Stimulated activated CD8-positive, alpha-beta memory T cell treated with anti-CD3 and anti-CD28 coated beads, Interleukin-12 subunit alpha, Interleukin-12 subunit beta, amount 100 ng/mL, for 24 hours (primary cell): ENCODE data around the gene CDC37.
"Not testable (repeated sequence)": the region's sequence is repeated elsewhere in the genome, so short reads cannot be mapped to it uniquely, and the experiment has no call there.

Source experiments
- DNase-seq: peaks from one replicate; pipeline ENCODE4 v3.0.0-alpha.2; 2020; ENCODE audit errors: extremely low read depth

Gene CDC37

DNA sequence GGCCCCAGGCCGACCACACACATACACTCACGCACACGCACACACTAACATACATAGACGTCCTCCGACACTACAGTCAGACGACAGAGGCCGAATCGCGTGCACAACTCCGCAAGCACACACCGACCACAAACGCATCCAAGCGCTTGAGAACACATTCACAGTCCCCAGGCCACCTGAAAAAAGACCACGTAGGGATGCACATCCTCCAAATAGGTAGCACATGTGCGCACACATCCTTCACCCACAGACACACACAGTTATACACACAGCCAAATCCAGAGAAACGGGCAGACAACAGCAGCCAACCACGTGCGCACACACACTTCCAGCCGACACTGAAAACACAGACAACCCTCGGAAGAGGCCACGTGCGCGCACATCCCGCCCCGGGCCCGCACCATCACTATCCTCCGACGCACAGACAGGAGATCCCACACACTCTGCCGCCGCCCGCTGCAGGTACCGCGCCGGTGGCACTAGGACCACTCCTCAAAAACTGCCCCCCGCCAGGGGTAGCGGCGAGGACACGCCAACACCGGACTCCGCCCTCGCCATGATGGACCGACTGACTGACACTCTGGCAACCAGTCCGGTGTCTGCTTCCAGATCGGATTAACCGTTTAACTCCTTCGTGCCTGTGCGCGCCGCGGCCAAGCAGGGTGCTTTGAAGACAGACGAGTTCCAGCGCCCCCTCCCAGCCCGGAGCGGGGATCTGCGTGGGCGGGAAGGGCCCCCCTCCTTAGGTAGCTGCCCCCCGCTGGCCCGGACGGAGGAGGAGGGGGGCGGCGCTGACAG lies 16.5 kb upstream of the CDC37 start:
- DNase-seq = no peak

GRCh38 chr19:10419200-10419645 lies 15.9 kb upstream of the CDC37 start:
- DNase-seq = no peak

DNA sequence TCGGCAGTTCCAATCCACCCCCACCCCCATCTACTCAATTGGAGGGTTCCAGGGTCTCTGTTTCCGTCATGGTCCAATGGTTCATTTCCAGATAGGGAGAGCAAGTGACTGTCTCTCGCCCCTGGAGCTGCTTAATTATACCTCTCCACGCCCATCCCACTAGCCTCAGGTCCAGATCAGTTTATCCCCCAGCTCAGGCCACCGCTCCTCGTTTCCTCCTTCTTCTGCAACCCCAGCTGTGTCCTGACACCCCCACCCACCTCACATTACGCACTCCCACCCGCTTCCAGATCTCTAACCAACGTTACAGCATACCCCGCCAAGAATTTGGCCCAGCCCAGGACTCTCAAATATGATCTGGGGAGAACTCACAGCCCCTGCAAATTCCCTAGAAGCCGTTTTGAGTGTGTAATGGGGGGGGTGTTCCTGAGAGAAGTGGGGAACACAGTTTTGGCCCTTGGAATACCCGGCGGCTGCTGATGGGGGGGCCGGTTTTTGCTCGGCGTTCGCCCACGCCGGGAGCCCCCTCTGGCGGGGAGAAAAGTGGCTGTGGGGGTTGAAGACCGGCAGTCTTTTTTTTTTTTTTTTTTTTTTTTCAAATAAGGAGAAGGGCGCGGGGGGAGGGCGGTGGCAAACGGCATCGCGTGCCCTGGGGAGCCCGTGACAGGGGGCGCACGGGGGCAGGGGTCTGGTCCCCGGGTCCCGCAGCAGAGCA lies 15.3 kb upstream of the CDC37 start:
- no peak for DNase-seq

GRCh38 chr19:10418235-10418484 lies 14.8 kb upstream of the CDC37 start:
- DNase-seq = no peak

DNA sequence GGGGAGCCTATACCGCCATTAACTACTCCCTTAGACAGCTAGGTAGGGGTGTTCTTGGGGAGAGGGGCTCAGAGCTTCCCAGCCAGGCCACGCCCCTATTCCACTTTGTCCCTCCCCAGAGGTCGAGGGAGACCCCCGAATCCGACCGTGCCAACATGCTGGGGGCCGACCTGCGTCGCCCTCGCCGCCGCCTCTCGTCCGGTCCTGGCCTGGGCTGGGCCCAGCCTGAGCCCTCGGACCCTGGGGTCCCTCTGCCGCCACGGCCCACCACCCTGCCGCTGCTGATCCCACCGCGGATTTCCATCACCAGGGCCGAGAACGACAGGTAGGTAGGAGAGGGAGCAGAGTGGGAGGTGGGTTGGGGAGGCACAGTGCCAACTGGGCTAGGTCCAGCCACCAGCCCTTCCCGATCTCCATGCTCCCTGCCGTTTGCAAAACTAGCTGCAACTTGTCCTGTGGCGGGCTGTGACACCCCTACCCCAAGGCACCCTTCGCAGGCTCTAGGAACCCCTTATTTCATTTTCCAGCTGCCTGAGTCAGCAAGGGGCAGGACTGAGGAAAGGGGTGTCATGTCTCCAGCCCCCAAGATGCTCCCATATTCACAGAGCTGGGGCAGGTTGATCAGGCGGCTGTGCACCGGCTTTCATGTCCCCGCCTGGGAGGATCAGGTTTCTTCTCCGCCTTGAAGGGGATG lies 14.3 kb upstream of the CDC37 start:
- DNase-seq = no peak

GRCh38 chr19:10416380-10417257 lies 13.3 kb upstream of the CDC37 start:
- peak; percentile 84 for DNase-seq

- DNase-seq = no peak
These were observed 12.7 kb upstream of the CDC37 start for GRCh38 chr19:10416083-10416379.

DNA sequence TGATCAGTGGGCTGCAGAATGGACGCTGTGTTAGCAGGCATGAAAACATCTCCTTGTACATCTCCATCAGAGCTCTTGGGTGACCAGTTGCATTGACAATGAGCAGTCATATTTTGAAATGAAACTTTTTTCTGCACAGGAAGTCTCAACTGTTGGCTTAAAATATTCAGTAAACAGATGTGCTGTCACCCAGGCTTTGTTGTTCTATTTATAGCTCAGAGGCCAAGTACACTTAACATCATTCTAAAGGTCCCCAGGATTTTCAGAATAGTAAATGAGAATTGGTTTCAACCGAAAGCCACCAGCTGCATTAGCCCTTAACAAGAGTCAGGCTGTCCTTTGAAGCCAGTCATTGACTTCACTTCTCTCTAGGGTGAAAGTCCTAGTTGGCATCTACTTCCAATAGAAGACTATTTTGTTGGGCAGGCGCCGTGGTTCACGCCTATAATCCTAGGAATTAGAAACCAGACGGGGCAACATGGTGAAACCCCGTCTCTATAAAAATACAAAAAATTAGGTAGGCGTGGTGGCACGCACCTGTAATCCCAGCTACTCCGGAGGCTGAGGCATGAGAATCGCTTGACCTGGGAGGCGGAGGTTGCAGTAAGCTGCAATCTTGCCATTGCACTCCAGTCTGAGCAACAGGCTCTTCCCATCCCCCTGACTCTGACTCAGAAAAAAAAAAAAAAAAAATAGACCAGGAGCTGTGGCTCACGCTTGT lies 9.1 kb upstream of the CDC37 start:
- no peak for DNase-seq

- DNase-seq = not testable (repeated sequence)
These were observed 7.9 kb upstream of the CDC37 start for GRCh38 chr19:10411224-10411623.

GRCh38 chr19:10408511-10409283 lies 5.4 kb upstream of the CDC37 start:
- DNase-seq = no peak

- DNase-seq = no peak
These were observed 3.8 kb upstream of the CDC37 start for GRCh38 chr19:10407096-10407495.

GRCh38 chr19:10406191-10406590 lies 2.8 kb upstream of the CDC37 start:
- DNase-seq = no peak

DNA sequence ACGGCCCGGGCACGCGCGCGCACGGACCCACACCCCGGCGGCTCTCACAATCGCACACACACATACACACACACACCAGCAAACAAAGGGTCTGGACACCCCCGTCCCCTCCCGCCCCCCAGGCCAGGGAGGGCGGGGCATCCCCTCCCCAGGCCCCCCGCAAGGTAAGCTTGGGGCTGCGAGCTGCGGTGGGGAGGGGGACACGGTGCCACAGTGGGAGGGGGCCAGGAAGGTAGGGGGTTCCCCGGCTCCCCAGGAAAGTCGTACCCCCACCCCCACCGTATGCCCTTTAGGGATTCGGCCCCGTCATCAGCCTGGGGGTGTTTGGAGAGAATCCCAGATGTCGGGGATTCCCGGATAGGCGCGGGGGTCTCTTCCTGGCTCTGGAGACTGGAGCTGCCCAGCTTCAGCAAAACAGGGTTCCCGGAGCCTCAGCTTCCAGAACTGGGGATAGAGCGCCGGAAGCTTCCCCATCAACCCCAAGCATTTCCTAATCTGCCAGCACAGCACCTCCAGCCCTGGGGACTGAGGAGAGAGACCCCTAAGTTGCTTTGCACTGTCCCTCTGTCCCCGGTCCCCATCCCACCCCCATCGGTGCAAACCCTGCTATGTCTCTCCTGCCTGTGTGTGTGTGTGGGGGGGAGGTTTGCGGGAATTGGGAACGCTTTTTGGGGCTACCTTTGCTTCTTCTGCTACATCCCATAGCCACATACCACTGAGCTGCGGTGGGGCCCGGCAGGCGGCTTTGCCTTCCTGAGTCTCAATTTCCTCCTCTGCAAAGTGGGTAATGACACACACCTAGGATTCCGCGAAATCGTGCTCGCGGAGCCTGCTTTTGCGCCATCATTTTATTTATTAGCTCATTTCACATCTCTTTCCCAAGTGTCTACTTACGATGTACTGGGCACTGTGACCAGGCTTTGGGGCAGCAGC lies 1.8 kb upstream of the CDC37 start:
- no peak for DNase-seq

- no peak for DNase-seq
These were observed 802 bp downstream of the CDC37 start for GRCh38 chr19:10402441-10403038.

DNA sequence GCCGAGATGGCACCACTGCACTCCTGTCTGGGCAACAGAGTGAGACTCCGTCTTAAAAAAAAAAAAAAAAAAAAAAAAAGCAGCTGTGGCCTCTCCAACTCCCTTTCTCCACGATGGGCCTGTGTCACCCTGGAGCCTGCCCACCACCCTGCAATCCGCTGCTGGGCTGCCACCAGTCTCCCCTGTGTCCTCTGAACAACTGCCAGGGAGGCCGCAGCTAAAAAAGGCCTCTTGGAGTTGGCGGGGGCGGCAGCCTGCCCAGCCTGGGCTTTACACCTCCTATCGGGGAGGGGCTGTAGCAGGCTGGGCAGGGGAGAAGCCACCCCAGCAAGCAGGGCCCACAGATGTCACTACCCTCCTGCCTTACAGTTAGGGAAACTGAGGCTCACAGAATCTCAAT lies 3.5 kb downstream of the CDC37 start:
- no peak for DNase-seq

GRCh38 chr19:10399340-10399739 lies 4.0 kb downstream of the CDC37 start:
- DNase-seq = not testable (repeated sequence)

DNA sequence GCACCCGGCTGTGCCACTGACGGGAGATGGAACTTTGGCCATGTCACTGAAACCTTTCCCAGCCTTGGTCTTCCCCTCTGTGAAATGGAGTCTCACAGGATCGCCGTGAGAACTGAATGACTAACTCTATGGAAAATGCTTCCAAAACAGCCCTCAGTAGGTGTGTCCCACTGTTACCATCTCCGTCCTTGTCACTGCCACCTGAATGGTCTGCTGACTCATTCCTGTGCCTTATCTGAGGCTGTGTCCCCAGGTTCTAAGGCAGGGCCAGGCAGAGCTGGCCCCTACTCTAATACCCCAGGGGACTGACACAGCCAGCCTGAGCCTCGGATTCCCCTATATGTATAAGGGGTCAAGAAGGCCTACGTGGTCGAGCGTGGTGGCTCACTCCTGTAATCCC lies 4.5 kb downstream of the CDC37 start:
- no peak for DNase-seq

- DNase-seq = no peak
These were observed 7.4 kb downstream of the CDC37 start for GRCh38 chr19:10395917-10396316.

DNA sequence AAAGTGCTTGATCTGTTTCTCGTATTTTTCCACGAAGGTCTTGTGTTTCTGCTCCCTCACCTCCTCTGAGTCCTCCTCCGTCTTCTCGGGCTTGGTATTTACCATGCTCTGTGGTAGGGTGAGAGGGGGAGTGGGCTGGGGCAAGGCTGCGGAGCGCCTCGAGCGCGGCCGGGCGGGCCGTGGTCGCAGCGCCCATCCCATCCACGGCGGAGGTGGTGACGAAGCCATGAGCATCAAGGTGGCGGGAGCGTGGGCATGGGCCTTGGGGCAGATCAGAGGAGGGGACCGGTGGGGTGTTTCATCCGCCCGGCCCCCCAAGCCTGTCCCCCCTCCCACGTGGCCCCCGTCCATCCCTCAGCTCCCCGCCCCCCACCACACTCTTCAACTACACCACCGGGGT lies 7.9 kb downstream of the CDC37 start:
- DNase-seq = no peak
